ENCODE data around the gene ARL5C.

DNA sequence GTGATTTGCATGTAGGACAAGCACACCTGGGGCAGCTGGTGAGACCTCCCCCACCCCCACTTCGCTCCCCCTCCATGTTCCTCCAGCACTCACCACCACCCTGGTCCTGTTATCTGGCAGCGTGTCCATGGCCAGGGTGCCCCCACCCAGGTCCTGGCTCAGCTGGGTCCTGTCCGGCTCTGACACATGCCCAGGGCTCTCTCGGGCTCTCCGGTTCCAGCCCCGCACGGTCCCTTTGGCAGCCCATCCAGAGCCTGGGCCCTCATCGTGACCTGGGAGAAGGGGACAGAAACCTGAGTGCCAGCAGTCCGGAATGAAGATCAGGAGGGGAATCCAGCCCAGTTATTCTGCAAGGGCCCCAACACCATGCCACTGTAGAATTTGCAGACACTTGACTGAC is 26.4 kb downstream of the ARL5C start:
- TF ChIP-seq, protein P1, sequence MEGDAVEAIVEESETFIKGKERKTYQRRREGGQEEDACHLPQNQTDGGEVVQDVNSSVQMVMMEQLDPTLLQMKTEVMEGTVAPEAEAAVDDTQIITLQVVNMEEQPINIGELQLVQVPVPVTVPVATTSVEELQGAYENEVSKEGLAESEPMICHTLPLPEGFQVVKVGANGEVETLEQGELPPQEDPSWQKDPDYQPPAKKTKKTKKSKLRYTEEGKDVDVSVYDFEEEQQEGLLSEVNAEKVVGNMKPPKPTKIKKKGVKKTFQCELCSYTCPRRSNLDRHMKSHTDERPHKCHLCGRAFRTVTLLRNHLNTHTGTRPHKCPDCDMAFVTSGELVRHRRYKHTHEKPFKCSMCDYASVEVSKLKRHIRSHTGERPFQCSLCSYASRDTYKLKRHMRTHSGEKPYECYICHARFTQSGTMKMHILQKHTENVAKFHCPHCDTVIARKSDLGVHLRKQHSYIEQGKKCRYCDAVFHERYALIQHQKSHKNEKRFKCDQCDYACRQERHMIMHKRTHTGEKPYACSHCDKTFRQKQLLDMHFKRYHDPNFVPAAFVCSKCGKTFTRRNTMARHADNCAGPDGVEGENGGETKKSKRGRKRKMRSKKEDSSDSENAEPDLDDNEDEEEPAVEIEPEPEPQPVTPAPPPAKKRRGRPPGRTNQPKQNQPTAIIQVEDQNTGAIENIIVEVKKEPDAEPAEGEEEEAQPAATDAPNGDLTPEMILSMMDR (IDR thresholded peaks at IDR 0.05), result no peak
- no peak for TF ChIP-seq POLR2A (IDR thresholded peaks at IDR 0.05)

All from uterus (tissue), 2 donors.